Sigmoid colon (tissue), 4 donors: ENCODE measurements around the gene MTRF1L.

ENCODE experiments used
- CTCF ChIP-seq, 4 experiments: fragments of 450-650 bp in 3 of 4; fragments of 200-600 bp in 1 of 4; IDR thresholded peaks; one replicate each; pipeline ENCODE4 v1.5.1; 2016 to 2019; ENCODE audit warnings: antibody characterized with exemption in 4 of 4, mild to moderate bottlenecking in 3 of 4, moderate library complexity in 2 of 4
- EP300 ChIP-seq, 4 donors: sonication (generic); formaldehyde crosslinking; IDR thresholded peaks; one replicate each; pipeline ENCODE4 v1.6.1; 2017; ENCODE audit warnings: antibody characterized with exemption in 4 of 4
- POLR2A ChIP-seq, 2 donors: fragments of 450-650 bp; IDR thresholded peaks; one replicate each; pipeline ENCODE4 v1.6.1; 2016; ENCODE audit warnings: antibody characterized with exemption in 2 of 2, mild to moderate bottlenecking in 2 of 2, moderate library complexity in 2 of 2
- POLR2AphosphoS5 ChIP-seq, 4 donors: sonication (generic); formaldehyde crosslinking; IDR thresholded peaks; one replicate each; pipeline ENCODE4 v1.6.1; 2017; ENCODE audit warnings: antibody characterized with exemption in 4 of 4

GRCh38 chr6:152978058-152978457 is 24.5 kb downstream of the MTRF1L start:
- TF ChIP-seq POLR2A (IDR thresholded peaks at IDR 0.05), result no peak
- no peak for TF ChIP-seq EP300 (IDR thresholded peaks at IDR 0.05)
- TF ChIP-seq CTCF (IDR thresholded peaks at IDR 0.05), result no peak
- TF ChIP-seq POLR2AphosphoS5 (IDR thresholded peaks at IDR 0.05), result no peak
